H1 (cell line): Measurements from ENCODE around the gene CFAP92. TPM values are rescaled to one million over a fixed set of nuclear protein-coding genes. Genes with fewer than 3 reads are reported as not detected.

ENCODE experiments used
- CTCF ChIA-PET: fragments of 300-600 bp; sonication (Branson Sonifier 250); formaldehyde crosslinking; loops from one replicate; lab custom pipeline; 2021; ENCODE audit not compliant: partially characterized antibody; lab: Charles Lee
- POLR2A ChIA-PET: fragments of 300-600 bp; sonication (Branson Sonifier 250); formaldehyde crosslinking; loops from one replicate; lab custom pipeline; 2021; ENCODE audit warnings: inconsistent platforms; ENCODE audit not compliant: partially characterized antibody; lab: Charles Lee
- DNase-seq, 2 experiments: peaks; one replicate each; pipeline versions ENCODE4 v3.0.0 to v3.0.0-alpha.2; 2010 to 2022; ENCODE audit warnings: low spot score in 2 of 2, low read depth in 1 of 2, mixed read lengths in 1 of 2
- FAIRE-seq: peaks from 2 replicates; lab custom pipeline; 2011; peaks lifted over from hg19 to GRCh38; lab: Jason Lieb, UNC
- H2AFZ ChIP-seq: 2 replicates; pipeline ENCODE4 v1.8.1; 2012; ENCODE audit warnings: low read length, inconsistent platforms
- H2AK5ac ChIP-seq: 2 replicates; pipeline ENCODE4 v1.6.1; 2013; ENCODE audit warnings: low read depth, low read length
- H2BK120ac ChIP-seq: replicated peaks from 2 replicates; pipeline ENCODE3; 2013; ENCODE audit warnings: low read depth, low read length, inconsistent platforms
- H2BK12ac ChIP-seq: 2 replicates; pipeline ENCODE4 v1.6.1; 2013; ENCODE audit warnings: low read depth, low read length
- H2BK15ac ChIP-seq: 2 replicates; pipeline ENCODE4 v1.6.1; 2013; ENCODE audit warnings: low read length
- H2BK20ac ChIP-seq: 2 replicates; pipeline ENCODE4 v1.6.1; 2013; ENCODE audit warnings: low read length
- H2BK5ac ChIP-seq: 2 replicates; pipeline ENCODE4 v1.6.1; 2013; ENCODE audit warnings: low read depth, low read length
- H3K14ac ChIP-seq: 2 replicates; pipeline ENCODE4 v1.6.1; 2013; ENCODE audit warnings: inconsistent platforms; ENCODE audit not compliant: insufficient read length
- H3K18ac ChIP-seq: 2 replicates; pipeline ENCODE4 v1.6.1; 2013; ENCODE audit warnings: low read length; ENCODE audit errors: extremely low read depth
- H3K23ac ChIP-seq: 2 replicates; pipeline ENCODE4 v1.6.1; 2013; ENCODE audit warnings: inconsistent platforms; ENCODE audit not compliant: insufficient read length
- H3K23me2 ChIP-seq: 2 replicates; pipeline ENCODE4 v1.6.1; 2013; ENCODE audit warnings: low read depth, low read length
- H3K27ac ChIP-seq: 2 replicates; pipeline ENCODE4 v1.6.1; 2011; ENCODE audit warnings: low read depth, low read length, inconsistent platforms
- H3K27me3 ChIP-seq, 4 experiments: replicated peaks in 1 of 4; 1 replicate in 1 of 4; 2 replicates in 3 of 4; pipeline versions ENCODE4 v1.6.1 to v1.8.1; 2011 to 2013; ENCODE audit warnings: low read length in 3 of 4, mild to moderate bottlenecking in 3 of 4, inconsistent platforms in 2 of 4, mixed read lengths in 2 of 4, moderate library complexity in 1 of 4; ENCODE audit not compliant: control insufficient read depth in 3 of 4, insufficient read depth in 3 of 4; ENCODE audit errors: extremely low read depth in 1 of 4
- H3K36me3 ChIP-seq, 4 experiments: 2 replicates each; pipeline versions ENCODE4 v1.6.1 to v1.8.1; 2011 to 2013; ENCODE audit warnings: mild to moderate bottlenecking in 4 of 4, low read length in 3 of 4, moderate library complexity in 2 of 4, control low read depth in 1 of 4, inconsistent platforms in 1 of 4; ENCODE audit not compliant: insufficient read depth in 4 of 4, control insufficient read depth in 2 of 4
- H3K4ac ChIP-seq: replicated peaks from 2 replicates; pipeline ENCODE3; 2013; ENCODE audit warnings: low read length, low read depth, mixed read lengths, inconsistent platforms; ENCODE audit not compliant: insufficient read length
- H3K4me1 ChIP-seq, 4 experiments: replicated peaks in 1 of 4; 1 replicate in 1 of 4; 2 replicates in 3 of 4; pipeline versions ENCODE4 v1.6.1 to v1.8.1; 2011 to 2013; ENCODE audit warnings: low read length in 3 of 4, inconsistent platforms in 2 of 4, mixed read lengths in 1 of 4; ENCODE audit not compliant: insufficient read depth in 4 of 4, control insufficient read depth in 3 of 4
- H3K4me2 ChIP-seq, 2 experiments: 2 replicates each; pipeline versions ENCODE4 v1.6.1 to v1.8.1; 2011 to 2013; ENCODE audit warnings: low read depth in 2 of 2, low read length in 2 of 2, control low read depth in 1 of 2, inconsistent platforms in 1 of 2, mild to moderate bottlenecking in 1 of 2; ENCODE audit not compliant: insufficient read depth in 1 of 2
- H3K4me3 ChIP-seq, 4 experiments: fragments of 200-600, 300-600 bp in 1 of 4; sonication (generic), shearing (Covaris generic), sonication (Bioruptor Twin) in 1 of 4; 2 replicates each; pipeline versions ENCODE4 v1.5.1 to v1.8.1; 2011 to 2016; ENCODE audit warnings: low read length in 4 of 4, low read depth in 3 of 4, control low read depth in 2 of 4, inconsistent platforms in 2 of 4, mild to moderate bottlenecking in 2 of 4, mixed read lengths in 1 of 4, moderate library complexity in 1 of 4; ENCODE audit not compliant: insufficient read depth in 2 of 4; ENCODE audit errors: extremely low read depth in 1 of 4
- H3K56ac ChIP-seq: replicated peaks from 2 replicates; pipeline ENCODE3; 2013; ENCODE audit warnings: low read depth, mild to moderate bottlenecking, mixed read lengths, low read length, inconsistent platforms; ENCODE audit not compliant: insufficient read length
- H3K79me1 ChIP-seq: 2 replicates; pipeline ENCODE4 v1.6.1; 2013; ENCODE audit warnings: low read depth, low read length, control low read depth
- H3K79me2 ChIP-seq, 2 experiments: 2 replicates each; pipeline versions ENCODE4 v1.6.1 to v1.8.1; 2012 to 2013; ENCODE audit warnings: low read length in 2 of 2, mild to moderate bottlenecking in 2 of 2, inconsistent platforms in 1 of 2; ENCODE audit not compliant: insufficient read depth in 2 of 2, control insufficient read depth in 1 of 2
- H3K9ac ChIP-seq, 4 experiments: replicated peaks in 1 of 4; 1 replicate in 1 of 4; 2 replicates in 3 of 4; pipeline versions ENCODE4 v1.6.1 to v1.8.1; 2011 to 2013; ENCODE audit warnings: low read depth in 3 of 4, low read length in 3 of 4, control low read depth in 2 of 4, mild to moderate bottlenecking in 2 of 4, moderate library complexity in 2 of 4, inconsistent platforms in 1 of 4; ENCODE audit errors: extremely low read depth in 1 of 4
- H3K9me3 ChIP-seq, 2 experiments: 2 replicates each; pipeline versions ENCODE4 v1.6.1 to v1.8.1; 2012 to 2013; ENCODE audit warnings: mild to moderate bottlenecking in 2 of 2, moderate library complexity in 2 of 2, control low read depth in 1 of 2, inconsistent platforms in 1 of 2, low read depth in 1 of 2, low read length in 1 of 2, mixed read lengths in 1 of 2; ENCODE audit not compliant: insufficient read depth in 2 of 2
- H4K20me1 ChIP-seq, 2 experiments: replicated peaks in 1 of 2; 2 replicates each; pipeline versions ENCODE3 to v1.8.1; 2011 to 2013; ENCODE audit warnings: inconsistent platforms in 2 of 2, low read length in 2 of 2, mild to moderate bottlenecking in 1 of 2; ENCODE audit not compliant: insufficient read depth in 2 of 2, control insufficient read depth in 1 of 2
- H4K5ac ChIP-seq: 2 replicates; pipeline ENCODE4 v1.6.1; 2013; ENCODE audit warnings: low read length, low read depth, mixed read lengths, inconsistent platforms; ENCODE audit not compliant: insufficient read length
- H4K8ac ChIP-seq: 2 replicates; pipeline ENCODE4 v1.8.0; 2013; ENCODE audit warnings: mild to moderate bottlenecking, moderate library complexity, low read length, inconsistent platforms; ENCODE audit not compliant: insufficient read depth; ENCODE audit errors: extremely low read depth
- H4K91ac ChIP-seq: replicated peaks from 2 replicates; pipeline ENCODE3; 2013; ENCODE audit warnings: low read length, mixed read lengths, inconsistent platforms; ENCODE audit not compliant: insufficient read length
- CBX5 ChIP-seq: fragments of 300-800, 300-1000 bp; sonication (generic); IDR thresholded peaks from 2 replicates; pipeline ENCODE4 v1.7.1; 2016; ENCODE audit warnings: antibody characterized with exemption, low read length, low read depth
- EP300 ChIP-seq, 2 experiments: IDR thresholded peaks; 1 replicate in 1 of 2; 2 replicates in 1 of 2; pipeline ENCODE4 v1.6.1; 2011 to 2012; ENCODE audit warnings: low read depth in 2 of 2, low read length in 2 of 2, mild to moderate bottlenecking in 2 of 2, borderline replicate concordance in 1 of 2, inconsistent platforms in 1 of 2, moderate library complexity in 1 of 2
- GTF2F1 ChIP-seq: IDR thresholded peaks from 2 replicates; pipeline ENCODE4 v1.6.1; 2012; ENCODE audit warnings: low read depth, low read length, improper control_type of control experiment, borderline replicate concordance
- HDAC6 ChIP-seq: IDR thresholded peaks from one replicate; pipeline ENCODE4 v1.7.1; 2012; ENCODE audit warnings: low read depth, mild to moderate bottlenecking, inconsistent platforms, low read length, moderate library complexity
- KDM1A ChIP-seq: fragments of 200-600, 300-600 bp; sonication (generic); IDR thresholded peaks from 2 replicates; pipeline ENCODE4 v1.7.1; 2016; ENCODE audit warnings: mild to moderate bottlenecking, low read length, borderline replicate concordance
- PHF8 ChIP-seq: fragments of 200-600 bp; sonication (generic); conservative IDR thresholded peaks from 2 replicates; pipeline ENCODE4 v1.7.1; 2012; ENCODE audit warnings: low read depth, mild to moderate bottlenecking, inconsistent platforms, low read length, moderate library complexity
- RBBP5 ChIP-seq: IDR thresholded peaks from 2 replicates; pipeline ENCODE4 v1.7.1; 2012; ENCODE audit warnings: low read depth, mild to moderate bottlenecking, inconsistent platforms, low read length, moderate library complexity, borderline replicate concordance
- SAP30 ChIP-seq: fragments of 300-600 bp; sonication (generic); IDR thresholded peaks from 2 replicates; pipeline ENCODE4 v1.7.1; 2012; ENCODE audit warnings: low read length, moderate library complexity, mild to moderate bottlenecking, inconsistent platforms; ENCODE audit not compliant: insufficient read depth, insufficient replicate concordance
- TAF7 ChIP-seq: optimal IDR thresholded peaks from 2 replicates; pipeline ENCODE3; 2011; ENCODE audit warnings: low read depth, mild to moderate bottlenecking, inconsistent platforms, low read length, moderate library complexity, borderline replicate concordance
- WGBS, 2 experiments: shearing (Covaris generic) in 1 of 2; methylation state at CpG; one replicate each; pipeline versions ENCODE4 v1.1.6 to v1.1.7; 2013 to 2015; ENCODE audit warnings: low lambda C conversion rate in 2 of 2, mixed read lengths in 2 of 2, inconsistent platforms in 1 of 2, low coverage in 1 of 2, missing lambda C conversion rate in 1 of 2; ENCODE audit not compliant: insufficient replicate concordance in 2 of 2, insufficient coverage in 1 of 2, insufficient read length in 1 of 2; ENCODE audit errors: extremely low coverage in 1 of 2, missing lambda C conversion rate in 1 of 2; 5-methylcytosine and 5-hydroxymethylcytosine counted together
- polyA plus RNA-seq, 7 experiments: library from polyadenylated mRNA; depleted of rRNA in 3 of 7; stranded (reverse) in 5 of 7; unstranded in 2 of 7; fragments of >200 nt in 5 of 7; fragments of 200-250 nt in 2 of 7; gene quantifications; 1 replicate in 5 of 7; 2 replicates in 1 of 7; 4 replicates in 1 of 7; pipeline versions ENCODE4 v1.2.1 to v1.2.3, GENCODE V29; 2011 to 2013; ENCODE audit warnings: missing spikeins in 2 of 7, mixed read lengths in 2 of 7
- total RNA-seq: library from RNA; stranded (reverse); fragmentation: NEBNext Ultra II Directional; extraction: Animal tissue kit (Norgen Biotek cat#: 25700); gene quantifications from 2 replicates; pipeline ENCODE4 v1.2.1, GENCODE V29; 2021
- TF ChIP-seq, protein P1 (sequence below): IDR thresholded peaks from 2 replicates; pipeline ENCODE4 v1.6.1; 2012; ENCODE audit warnings: low read length, inconsistent platforms

Gene CFAP92
- total and polyA plus RNA-seq, 2 of the 8 experiments (the other 6 are each of a cell fraction or from before 2014, with no cell fraction given): 0.77 to 2.0 TPM

- H4K5ac ChIP-seq: no peak overlapping the region
- H3K4me2 ChIP-seq: no peak overlapping the region
- peaks cover 8 to 50% of the 10 kb centered on the region in 2 experiments; a peak in 3 of 4 replicates for H3K79me2 ChIP-seq
- ChIA-PET POLR2A (interaction anchor here (0.5 kb wide), 1 partner anchor 129 kb away, joined by 5 read pairs; no protein-coding TSS in a partner anchor), CTCF (interaction anchor here (0.6 kb wide), 1 partner anchor 457 kb away, joined by 3 read pairs; no protein-coding TSS in a partner anchor)
- no peak overlapping the region for H3K56ac ChIP-seq
- H3K36me3 ChIP-seq: peaks cover 0 to 28% (median 4%) of the 10 kb centered on the region in 4 experiments; a peak in 6 of 8 replicates
- H3K14ac ChIP-seq: no peak overlapping the region
- H2BK15ac ChIP-seq: no peak overlapping the region
- H4K91ac ChIP-seq: no peak overlapping the region
- H3K4me3 ChIP-seq: no peak overlapping the region
- WGBS, 2 experiments: 94% methylated on average over 1 of the region's 1 CpG; no CpG with 5 or more reads in 1 of the 2 experiments
- no peak for FAIRE-seq
- H2AK5ac ChIP-seq: no peak overlapping the region
- H3K4ac ChIP-seq: no peak overlapping the region
- no peak overlapping the region for H4K8ac ChIP-seq
- peaks cover 16% of the 10 kb centered on the region for H3K79me1 ChIP-seq
- no peaks in the 10 kb centered on the region for H3K27me3 ChIP-seq
- no peak overlapping the region for H2BK120ac ChIP-seq
- H3K9ac ChIP-seq: no peak overlapping the region
- H3K23me2 ChIP-seq: peaks cover 13% of the 10 kb centered on the region
- H3K27ac ChIP-seq: no peak overlapping the region
- H3K4me1 ChIP-seq: peaks cover 0 to 5% (median 1%) of the 10 kb centered on the region in 4 experiments; a peak in 4 of 7 replicates
- H2AFZ ChIP-seq: no peak overlapping the region
- DNase-seq: no peak
- H2BK12ac ChIP-seq: no peak overlapping the region
- H4K20me1 ChIP-seq: peaks cover 3 to 4% of the 10 kb centered on the region in 2 experiments
- no peak overlapping the region; the same call in 1 of the 2 replicates for H2BK5ac ChIP-seq
- no peak overlapping the region for H3K18ac ChIP-seq
- H3K23ac ChIP-seq: no peak overlapping the region
- no peaks in the 10 kb centered on the region for H3K9me3 ChIP-seq
- H2BK20ac ChIP-seq: no peak overlapping the region
- no peak for TF ChIP-seq KDM1A
- no peak for TF ChIP-seq GTF2F1
- no peak for TF ChIP-seq PHF8
- TF ChIP-seq TAF7: no peak
- TF ChIP-seq, protein P1, sequence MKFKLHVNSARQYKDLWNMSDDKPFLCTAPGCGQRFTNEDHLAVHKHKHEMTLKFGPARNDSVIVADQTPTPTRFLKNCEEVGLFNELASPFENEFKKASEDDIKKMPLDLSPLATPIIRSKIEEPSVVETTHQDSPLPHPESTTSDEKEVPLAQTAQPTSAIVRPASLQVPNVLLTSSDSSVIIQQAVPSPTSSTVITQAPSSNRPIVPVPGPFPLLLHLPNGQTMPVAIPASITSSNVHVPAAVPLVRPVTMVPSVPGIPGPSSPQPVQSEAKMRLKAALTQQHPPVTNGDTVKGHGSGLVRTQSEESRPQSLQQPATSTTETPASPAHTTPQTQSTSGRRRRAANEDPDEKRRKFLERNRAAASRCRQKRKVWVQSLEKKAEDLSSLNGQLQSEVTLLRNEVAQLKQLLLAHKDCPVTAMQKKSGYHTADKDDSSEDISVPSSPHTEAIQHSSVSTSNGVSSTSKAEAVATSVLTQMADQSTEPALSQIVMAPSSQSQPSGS: no peak
- TF ChIP-seq RBBP5: no peak
- TF ChIP-seq EP300 (IDR thresholded peaks at IDR 0.05; ENCODE audit: borderline replicate concordance in 1 of 2, low read depth in 2 of 2, low read length in 2 of 2): no peak
- no peak for TF ChIP-seq SAP30
- no peak for TF ChIP-seq HDAC6
- TF ChIP-seq CBX5: no peak
Observed at GRCh38 chr3:128882719-128883118, 111.2 kb downstream of the CFAP92 start.
